ENCODE data around the gene OR1E1. TPM values are rescaled to one million over a fixed set of nuclear protein-coding genes. Genes with fewer than 3 reads are reported as not detected.
A peak's percentile ranks its signal among the peaks of the same experiment; 100 is the strongest.
"Not testable (repeated sequence)": the region's sequence is repeated elsewhere in the genome, so short reads cannot be mapped to it uniquely, and the experiment has no call there.

Gene OR1E1
- polyA plus RNA-seq, 1 donor from 2014 or later: not detected

DNA sequence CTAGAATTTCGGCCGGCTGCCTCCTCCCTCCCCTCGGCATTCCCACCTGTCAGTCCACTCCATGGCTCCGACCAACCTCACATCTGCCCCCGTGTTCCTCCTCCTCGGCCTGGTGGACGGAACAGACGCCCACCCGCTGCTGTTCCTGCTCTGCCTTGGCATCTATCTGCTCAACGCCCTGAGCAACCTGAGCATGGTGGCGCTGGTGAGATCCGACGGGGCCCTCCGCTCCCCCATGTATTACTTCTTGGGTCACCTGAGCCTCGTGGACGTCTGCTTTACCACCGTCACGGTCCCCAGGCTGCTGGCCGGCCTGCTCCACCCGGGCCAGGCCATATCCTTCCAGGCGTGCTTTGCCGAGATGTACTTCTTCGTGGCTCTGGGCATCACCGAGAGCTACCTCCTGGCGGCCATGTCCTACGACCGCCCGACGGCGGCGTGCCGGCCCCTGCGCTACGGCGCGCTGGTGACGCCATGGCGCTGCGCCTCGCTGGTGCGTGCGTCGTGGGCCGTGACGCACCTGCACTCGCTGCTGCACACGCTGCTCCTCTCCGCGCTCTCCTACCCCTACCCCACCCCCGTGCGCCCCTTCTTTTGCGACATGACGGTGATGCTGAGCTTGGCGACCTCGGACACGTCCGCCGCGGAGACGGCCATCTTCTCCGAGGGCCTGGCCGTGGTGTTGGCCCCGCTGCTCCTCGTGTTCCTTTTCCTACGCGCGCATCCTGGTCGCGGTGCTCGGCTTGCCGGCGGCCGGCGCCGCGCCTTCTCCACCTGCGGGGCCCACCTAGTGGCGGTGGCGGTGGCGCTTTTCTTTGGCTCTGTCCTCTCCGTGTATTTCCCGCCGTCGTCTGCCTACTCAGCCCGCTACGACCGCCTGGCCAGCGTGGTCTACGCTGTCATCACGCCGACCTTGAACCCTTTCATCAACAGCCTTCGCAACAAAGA, 12.1 kb downstream of the OR1E1 start, which contains the start of gene OR3A2:
Gene OR3A2, minus strand, starts transcription at position 440 of the 948 bp plus-strand sequence.
- Mint-ChIP-seq H3K9me3 (peaks cover 1 to 6% (median 4%) of the 10 kb centered on the region in 3 donors), H3K27me3 (peaks cover 28% of the 10 kb centered on the region), H3K36me3 (no peaks in the 10 kb centered on the region), H3K27ac (no peak within 1 kb of the TSS), H3K4me1 (peaks cover 0 to 7% (median 1%) of the 10 kb centered on the region in 3 donors), H3K4me3 (peak within 1 kb of the TSS; percentile 17 to 91 (median 74))

DNA sequence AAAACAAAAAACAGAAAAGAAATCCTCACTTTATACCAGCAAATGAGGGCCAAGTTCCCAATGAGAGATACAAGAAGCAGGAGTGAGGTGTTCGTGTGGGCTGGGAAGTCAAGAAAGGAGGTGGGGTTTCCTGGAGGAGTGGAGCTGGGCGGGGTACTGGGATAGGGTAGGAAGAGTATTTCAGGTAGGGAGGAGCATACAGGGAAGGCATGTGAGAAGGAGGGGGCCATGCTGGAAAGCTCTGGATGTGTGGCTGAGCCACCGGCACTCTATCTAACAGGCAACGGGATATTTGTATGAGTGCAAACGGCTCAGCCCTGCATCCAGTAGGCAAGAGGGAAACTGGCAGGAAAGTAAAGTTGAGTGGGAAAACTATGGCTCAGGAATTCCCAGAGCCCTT, 16.3 kb downstream of the OR1E1 start:
- H3K9me3 Mint-ChIP-seq: peaks cover 0 to 1% (median 1%) of the 10 kb centered on the region in 3 donors
- H3K4me1 Mint-ChIP-seq: peaks cover 0 to 10% (median 0%) of the 10 kb centered on the region in 3 donors
- H3K36me3 Mint-ChIP-seq: no peaks in the 10 kb centered on the region
- H3K4me3 Mint-ChIP-seq: peak overlapping the region in 1 of 4 donors; percentile 14
- no peak overlapping the region for H3K27ac Mint-ChIP-seq
- H3K27me3 Mint-ChIP-seq: peaks cover 26% of the 10 kb centered on the region

DNA sequence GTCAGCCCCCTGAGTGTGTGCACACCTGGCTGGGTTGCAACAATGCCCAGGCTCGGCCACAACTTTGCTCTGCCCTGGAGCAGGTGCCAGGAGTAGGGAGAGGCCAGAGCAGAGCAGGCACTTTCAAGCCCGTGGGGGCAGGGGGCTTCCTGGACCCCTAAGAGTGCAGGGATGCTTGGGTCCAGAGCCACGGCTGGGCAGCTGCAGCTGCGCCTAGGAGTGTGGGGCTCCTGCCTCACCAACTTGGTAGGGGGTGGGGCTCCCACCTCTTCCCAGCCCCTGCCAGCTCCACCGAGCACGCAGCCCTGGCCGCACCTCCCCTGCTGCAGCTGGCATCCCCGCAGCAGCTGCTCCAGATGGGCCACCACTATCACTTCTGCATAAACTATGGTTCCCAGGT, 19.9 kb downstream of the OR1E1 start:
- peaks cover 0 to 16% (median 0%) of the 10 kb centered on the region in 3 donors for H3K9me3 Mint-ChIP-seq
- H3K27ac Mint-ChIP-seq: no peak overlapping the region
- H3K36me3 Mint-ChIP-seq: no peaks in the 10 kb centered on the region
- H3K27me3 Mint-ChIP-seq: peaks cover 14% of the 10 kb centered on the region
- no peak overlapping the region for H3K4me3 Mint-ChIP-seq
- H3K4me1 Mint-ChIP-seq: peaks cover 0 to 8% (median 0%) of the 10 kb centered on the region in 3 donors

DNA sequence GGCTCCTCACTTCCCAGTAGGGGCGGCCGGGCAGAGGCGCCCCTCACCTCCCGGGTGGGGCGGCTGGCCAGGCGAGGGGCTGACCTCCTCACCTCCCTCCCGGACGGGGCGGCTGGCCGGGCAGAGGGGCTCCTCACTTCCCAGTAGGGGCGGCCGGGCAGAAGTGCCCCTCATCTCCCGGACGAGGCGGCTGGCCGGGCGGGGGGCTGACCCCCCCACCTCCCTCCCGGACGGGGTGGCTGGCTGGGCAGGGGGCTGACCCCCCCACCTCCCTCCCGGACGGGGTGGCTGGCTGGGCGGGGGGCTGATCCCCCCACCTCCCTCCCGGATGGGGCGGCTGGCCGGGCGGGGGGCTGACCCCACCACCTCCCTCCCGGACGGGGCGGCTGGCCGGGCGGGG, 27.0 kb downstream of the OR1E1 start:
- H3K27ac Mint-ChIP-seq: not testable (repeated sequence)
- peaks cover 3 to 26% (median 19%) of the 10 kb centered on the region in 3 donors for H3K9me3 Mint-ChIP-seq

More for the DNA sequence above, 27.0 kb downstream of the OR1E1 start:
- not testable (repeated sequence) for H3K4me1 Mint-ChIP-seq, H3K36me3 Mint-ChIP-seq, H3K4me3 Mint-ChIP-seq, H3K27me3 Mint-ChIP-seq

Other genes starting within 250 kb of the OR1E1 start
- gene OR1A2, start 200.9 kb downstream of the OR1E1 start, polyA plus RNA-seq: not detected
- not detected for gene OR1A1, start 190.7 kb downstream of the OR1E1 start, polyA plus RNA-seq
- gene OR3A1, start 100.0 kb downstream of the OR1E1 start, polyA plus RNA-seq: 0.64 TPM
- gene OR3A2, start 12.1 kb downstream of the OR1E1 start, polyA plus RNA-seq: 1.7 TPM
- gene OR3A3, start 13.0 kb upstream of the OR1E1 start, polyA plus RNA-seq: not detected
- not detected for gene OR1E2, start 35.4 kb upstream of the OR1E1 start, polyA plus RNA-seq
- gene SPATA22, start 73.4 kb upstream of the OR1E1 start, polyA plus RNA-seq: not detected
- not detected for gene ASPA, start 77.6 kb upstream of the OR1E1 start, polyA plus RNA-seq
- 2.2 TPM for gene TRPV3, start 159.4 kb upstream of the OR1E1 start, polyA plus RNA-seq
- 2.5 TPM for gene TRPV1, start 211.0 kb upstream of the OR1E1 start, polyA plus RNA-seq
- gene SHPK, start 237.8 kb upstream of the OR1E1 start, polyA plus RNA-seq: 7.0 TPM
- 13.0 TPM for gene CTNS, start 238.3 kb upstream of the OR1E1 start, polyA plus RNA-seq